ENCODE data around the gene MSMO1. TPM values are rescaled to one million over a fixed set of nuclear protein-coding genes. Genes with fewer than 3 reads are reported as not detected.
"Not testable (repeated sequence)": the region's sequence is repeated elsewhere in the genome, so short reads cannot be mapped to it uniquely, and the experiment has no call there.

Gene MSMO1
- total RNA-seq: 10 to 100 TPM; 35.9 to 44.7 TPM

- no peak within 1 kb of the TSS for H3K27ac Mint-ChIP-seq
- no peaks in the 10 kb centered on the region for H3K27me3 Mint-ChIP-seq
- ChIA-PET CTCF (interaction anchor here (0.8 to 1.4 kb wide), 7 partner anchors 11 to 229 kb away, joined by 3 to 4 read pairs (median 3); partner anchors contain the start of gene TMEM192), POLR2A (no interaction called here)
- peaks cover 26% of the 10 kb centered on the region for H3K4me1 Mint-ChIP-seq
- peaks cover 35% of the 10 kb centered on the region for H3K36me3 Mint-ChIP-seq (ENCODE audit: low read depth)
- H3K4me3 Mint-ChIP-seq: no peak within 1 kb of the TSS
- no peaks in the 10 kb centered on the region for H3K9me3 Mint-ChIP-seq
- DNase-seq: peak; percentile 99
Measured at GRCh38 chr4:165327211-165328100, at the start of gene MSMO1. Gene MSMO1, plus strand, starts transcription at chr4:165327669. Its CDS starts 5,702 bp downstream, at chr4:165333371.

GRCh38 chr4:165279531-165279930 is 47.9 kb upstream of the MSMO1 start:
- H3K36me3 Mint-ChIP-seq (ENCODE audit: low read depth): peaks cover 49% of the 10 kb centered on the region
- CTCF ChIA-PET, H3K4me3 Mint-ChIP-seq, H3K9me3 Mint-ChIP-seq, DNase-seq, H3K27me3 Mint-ChIP-seq, H3K27ac Mint-ChIP-seq, POLR2A ChIA-PET, H3K4me1 Mint-ChIP-seq: not testable (repeated sequence)

GRCh38 chr4:165284697-165285096 is 42.8 kb upstream of the MSMO1 start:
- H3K4me3 Mint-ChIP-seq, H3K9me3 Mint-ChIP-seq, POLR2A ChIA-PET, H3K27ac Mint-ChIP-seq, DNase-seq, H3K27me3 Mint-ChIP-seq: not testable (repeated sequence)
- Mint-ChIP-seq H3K36me3 (ENCODE audit: low read depth) (peaks cover 49% of the 10 kb centered on the region), H3K4me1 (peaks cover 39% of the 10 kb centered on the region)
- CTCF ChIA-PET: interaction anchor here (0.6 kb wide), 1 partner anchor 99 kb away, joined by 3 read pairs; no protein-coding TSS in a partner anchor

DNA sequence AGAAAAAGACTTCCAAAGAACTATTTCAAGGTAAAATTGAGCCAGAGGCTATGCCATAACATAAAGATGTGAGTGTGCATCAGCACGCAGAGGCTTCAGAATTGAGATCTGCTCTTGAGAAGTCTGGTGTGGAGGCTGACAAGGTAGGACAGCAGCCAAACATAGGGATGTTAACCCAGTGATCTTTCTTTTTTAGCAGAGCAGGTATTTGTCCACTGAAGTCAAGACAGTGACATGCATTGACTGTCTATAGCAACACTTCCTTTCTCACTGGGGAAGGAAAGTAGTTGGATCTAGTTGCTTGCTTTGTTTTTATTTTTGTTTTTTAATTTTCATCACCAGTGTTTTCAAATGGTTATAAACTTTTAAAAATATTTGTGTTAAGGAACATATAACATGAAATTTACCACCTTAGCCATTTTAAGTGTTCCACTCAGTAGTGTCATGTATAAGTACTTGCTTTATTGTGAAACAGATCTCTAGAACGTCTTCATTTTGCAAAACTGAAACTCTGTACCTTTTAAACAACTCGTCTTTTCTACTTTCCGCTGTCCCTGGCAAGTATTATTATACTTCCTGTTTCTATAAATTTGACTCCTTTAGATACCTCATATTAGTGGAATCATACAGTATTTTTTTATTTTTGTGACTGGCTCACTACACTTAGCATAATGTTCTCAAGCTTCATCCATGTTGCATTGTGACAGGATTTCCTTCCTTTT is 40.7 kb upstream of the MSMO1 start:
- H3K27ac Mint-ChIP-seq: peak overlapping the region; percentile 88
- H3K4me1 Mint-ChIP-seq: peaks cover 39% of the 10 kb centered on the region
- H3K27me3 Mint-ChIP-seq, H3K9me3 Mint-ChIP-seq, POLR2A ChIA-PET, CTCF ChIA-PET, DNase-seq: not testable (repeated sequence)
- H3K36me3 Mint-ChIP-seq (ENCODE audit: low read depth): peaks cover 52% of the 10 kb centered on the region
- H3K4me3 Mint-ChIP-seq: peak overlapping the region; percentile 14

DNA sequence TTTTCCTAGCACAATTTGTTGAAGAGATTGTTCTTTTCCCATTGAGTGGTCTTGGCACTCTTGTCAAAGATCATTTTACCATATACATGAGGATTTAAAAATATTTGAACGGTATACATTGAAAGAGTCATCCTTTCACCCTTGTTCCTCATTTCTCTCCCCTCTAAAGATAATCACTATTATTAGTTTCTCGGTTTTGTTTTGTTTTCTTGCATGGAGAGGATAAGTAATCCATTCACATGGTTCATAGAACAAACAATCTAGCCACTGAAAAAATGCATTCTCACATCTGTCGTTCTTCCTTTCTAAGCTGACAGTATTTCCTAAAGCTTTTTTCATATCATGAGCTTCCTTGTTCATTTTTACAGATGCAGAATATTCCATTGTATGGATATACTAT is 39.2 kb upstream of the MSMO1 start:
- Mint-ChIP-seq H3K4me3 (no peak overlapping the region), H3K27me3 (no peaks in the 10 kb centered on the region), H3K27ac (no peak overlapping the region), H3K9me3 (peaks cover 3% of the 10 kb centered on the region), H3K36me3 (ENCODE audit: low read depth) (peaks cover 41% of the 10 kb centered on the region), H3K4me1 (peaks cover 42% of the 10 kb centered on the region)
- POLR2A ChIA-PET: no interaction called here
- CTCF ChIA-PET: no interaction called here
- no peak for DNase-seq

DNA sequence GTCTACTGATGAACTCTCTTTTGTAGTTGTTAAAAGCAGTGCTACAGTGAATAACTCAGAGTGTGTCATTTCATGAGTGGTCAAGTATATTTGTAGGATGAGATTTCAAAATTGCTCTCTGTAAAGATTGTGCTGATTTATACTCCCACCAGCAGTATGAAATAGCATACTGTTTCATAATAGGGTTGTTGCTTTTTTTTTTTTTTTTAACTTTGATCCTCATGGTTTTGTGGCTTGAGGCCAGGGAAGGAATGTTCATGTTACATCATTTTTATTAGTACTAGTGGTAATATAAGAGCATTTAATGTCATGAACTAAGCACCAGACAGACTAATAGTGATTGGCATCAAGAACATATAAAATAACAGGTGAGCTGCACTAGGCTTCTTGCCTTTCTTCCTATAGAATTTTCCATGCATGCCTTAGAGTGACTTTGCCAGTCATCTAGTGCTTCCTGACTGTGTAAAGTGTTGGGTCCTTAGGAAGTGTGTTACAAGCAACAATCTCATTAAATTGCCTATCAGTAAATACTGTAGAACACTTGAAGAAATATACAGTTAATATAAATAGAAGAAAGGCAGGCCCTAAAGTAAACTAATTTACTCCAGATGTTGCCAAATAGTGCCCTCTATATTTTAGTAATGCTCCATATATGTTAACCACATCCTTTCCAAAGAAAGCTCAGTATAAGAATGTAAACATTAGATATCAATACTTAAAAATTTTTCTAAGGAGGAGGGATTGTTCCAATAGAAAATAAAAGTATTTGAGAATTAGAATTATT is 38.6 kb upstream of the MSMO1 start:
- CTCF ChIA-PET: interaction anchor here (0.7 kb wide), 1 partner anchor 592 kb away, joined by 3 read pairs; no protein-coding TSS in a partner anchor
- H3K9me3 Mint-ChIP-seq: peaks cover 3% of the 10 kb centered on the region
- no peaks in the 10 kb centered on the region for H3K27me3 Mint-ChIP-seq
- no peak overlapping the region for H3K27ac Mint-ChIP-seq
- H3K4me3 Mint-ChIP-seq: no peak overlapping the region
- DNase-seq: no peak
- peaks cover 37% of the 10 kb centered on the region for H3K36me3 Mint-ChIP-seq (ENCODE audit: low read depth)
- H3K4me1 Mint-ChIP-seq: peaks cover 42% of the 10 kb centered on the region
- POLR2A ChIA-PET: no interaction called here

GRCh38 chr4:165289423-165289785 is 38.1 kb upstream of the MSMO1 start:
- Mint-ChIP-seq H3K4me1 (peaks cover 47% of the 10 kb centered on the region), H3K36me3 (ENCODE audit: low read depth) (peaks cover 37% of the 10 kb centered on the region), H3K9me3 (peaks cover 1% of the 10 kb centered on the region), H3K27ac (no peak overlapping the region), H3K4me3 (no peak overlapping the region), H3K27me3 (no peaks in the 10 kb centered on the region)
- ChIA-PET CTCF (interaction anchor here (0.7 kb wide), 2 partner anchors 54 to 593 kb away, joined by 3 read pairs; no protein-coding TSS in a partner anchor), POLR2A (no interaction called here)
- no peak for DNase-seq

DNA sequence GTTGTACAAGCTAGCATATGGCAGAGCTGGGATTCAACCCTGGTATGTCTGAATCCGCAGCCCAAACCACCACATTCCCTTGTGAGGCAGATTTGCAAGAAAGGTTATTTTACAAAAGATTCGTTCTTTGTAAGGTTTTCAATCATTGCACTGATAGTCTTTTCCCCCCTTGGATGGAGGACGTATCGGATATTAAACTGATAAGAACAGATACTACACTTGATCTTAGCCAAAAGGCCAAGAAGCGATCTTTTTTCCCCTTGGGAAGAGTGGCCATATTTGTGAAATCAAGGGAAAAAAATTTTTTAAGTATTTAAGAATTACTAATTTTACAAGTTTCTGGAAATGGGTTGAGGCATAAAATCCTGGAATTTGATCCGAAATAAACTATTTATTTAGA is 34.4 kb upstream of the MSMO1 start:
- Mint-ChIP-seq H3K27ac (no peak overlapping the region), H3K27me3 (no peaks in the 10 kb centered on the region)
- POLR2A ChIA-PET: interaction anchor here (0.6 kb wide), 1 partner anchor 30 kb away, joined by 4 read pairs; no protein-coding TSS in a partner anchor

GRCh38 chr4:165293927-165294649 is 33.4 kb upstream of the MSMO1 start:
- H3K27ac Mint-ChIP-seq: peak overlapping the region; percentile 83
- POLR2A ChIA-PET: no interaction called here

More for the DNA sequence above, 34.4 kb upstream of the MSMO1 start:
- CTCF ChIA-PET: interaction anchor here (0.6 to 1.2 kb wide), 4 partner anchors 17 to 162 kb away, joined by 3 read pairs; no protein-coding TSS in a partner anchor
- DNase-seq: no peak
- Mint-ChIP-seq H3K4me3 (no peak overlapping the region), H3K36me3 (ENCODE audit: low read depth) (peaks cover 45% of the 10 kb centered on the region), H3K4me1 (peaks cover 35% of the 10 kb centered on the region), H3K9me3 (no peaks in the 10 kb centered on the region)

DNA sequence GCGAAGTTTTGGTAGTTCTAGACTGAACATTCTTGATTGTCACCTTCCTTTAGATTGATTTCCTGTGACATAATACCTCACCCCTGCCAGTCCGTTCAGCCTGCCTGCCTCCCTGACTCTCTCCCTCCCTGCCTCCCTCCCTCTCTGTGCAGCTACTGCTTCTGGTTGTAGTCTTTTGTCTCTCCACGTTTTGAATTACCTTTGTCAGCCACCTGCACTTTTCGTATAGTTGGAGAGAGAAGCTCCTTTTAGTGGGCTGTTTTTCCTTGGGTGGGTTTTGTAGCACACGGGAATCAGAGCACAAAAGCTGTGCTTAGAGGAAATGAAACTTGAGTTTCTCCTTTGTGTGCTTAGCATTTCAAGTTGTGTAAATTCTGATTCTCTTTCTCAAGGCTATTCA is 32.6 kb upstream of the MSMO1 start:
- CTCF ChIA-PET: no interaction called here
- POLR2A ChIA-PET: interaction anchor here (0.6 kb wide), 1 partner anchor 51 kb away, joined by 4 read pairs; no protein-coding TSS in a partner anchor
- H3K36me3 Mint-ChIP-seq (ENCODE audit: low read depth): peaks cover 48% of the 10 kb centered on the region
- peak; percentile 43 for DNase-seq
- peak overlapping the region; percentile 83 for H3K27ac Mint-ChIP-seq
- no peaks in the 10 kb centered on the region for H3K27me3 Mint-ChIP-seq
- peak overlapping the region; percentile 40 for H3K4me3 Mint-ChIP-seq
- H3K9me3 Mint-ChIP-seq: no peaks in the 10 kb centered on the region
- H3K4me1 Mint-ChIP-seq: peaks cover 25% of the 10 kb centered on the region

More at GRCh38 chr4:165293927-165294649, 33.4 kb upstream of the MSMO1 start:
- CTCF ChIA-PET: interaction anchor here (1.2 kb wide), 1 partner anchor 163 kb away, joined by 3 read pairs; no protein-coding TSS in a partner anchor
- Mint-ChIP-seq H3K27me3 (no peaks in the 10 kb centered on the region), H3K9me3 (no peaks in the 10 kb centered on the region), H3K4me1 (peaks cover 27% of the 10 kb centered on the region), H3K4me3 (no peak overlapping the region), H3K36me3 (ENCODE audit: low read depth) (peaks cover 47% of the 10 kb centered on the region)
- no peak for DNase-seq

- Mint-ChIP-seq H3K36me3 (ENCODE audit: low read depth) (peaks cover 46% of the 10 kb centered on the region), H3K4me3 (no peak overlapping the region), H3K27me3 (no peaks in the 10 kb centered on the region), H3K9me3 (no peaks in the 10 kb centered on the region), H3K27ac (no peak overlapping the region), H3K4me1 (peaks cover 44% of the 10 kb centered on the region)
- DNase-seq: no peak
- ChIA-PET CTCF (no interaction called here), POLR2A (no interaction called here)
Measured at GRCh38 chr4:165297626-165298025, 29.8 kb upstream of the MSMO1 start.
